ENCODE data around the gene TTC34. TPM values are rescaled to one million over a fixed set of nuclear protein-coding genes. Genes with fewer than 3 reads are reported as not detected.

The TTC34 gene
- total and polyA plus RNA-seq, 2 of the 13 experiments (the other 11 are each of a cell fraction or from before 2014, with no cell fraction given), result 0.07 to 0.11 TPM

- peaks cover 13 to 65% of the 10 kb centered on the region in 2 experiments; a peak in 4 of 5 replicates for H3K27me3 ChIP-seq (ENCODE audit: control insufficient read depth in 1 of 2, insufficient read depth in 2 of 2, low read length in 2 of 2)
- no peaks in the 10 kb centered on the region for H3K9me3 ChIP-seq (ENCODE audit: low read length)
- DNase-seq (ENCODE audit: low spot score) (no peak), FAIRE-seq (no peak), ATAC-seq (no peak; the same call in 2 of the 3 replicates)
- no peak overlapping the region for H3K4me3 ChIP-seq (replicated peaks in 1 of 3; ENCODE audit: insufficient read depth in 1 of 3, low read depth in 2 of 3, low read length in 3 of 3)
- POLR2A ChIA-PET, result no interaction called here
- no peak overlapping the region for H3K27ac ChIP-seq (ENCODE audit: extremely low read length, insufficient read depth, low read length)
- no peaks in the 10 kb centered on the region for H3K36me3 ChIP-seq (replicated peaks in 1 of 2; ENCODE audit: control insufficient read depth in 1 of 2, insufficient read depth in 2 of 2, low read length in 2 of 2)
- no peak overlapping the region for H3K9ac ChIP-seq (ENCODE audit: insufficient read depth, low read depth, low read length)
- no peaks in the 10 kb centered on the region for H3K79me2 ChIP-seq (ENCODE audit: insufficient read depth, low read length)
- no peak overlapping the region for H2AFZ ChIP-seq (ENCODE audit: low read length)
- WGBS (ENCODE audit: low lambda C conversion rate), result 0% methylated on average over 6 of the region's 14 CpGs
- BruUV-seq (replicated peaks), result no TSS peak
- TF ChIP-seq SNRNP70 (IDR thresholded peaks at IDR 0.05; ENCODE audit: low read depth, low read length), result no peak
- CTCF ChIA-PET (ENCODE audit: low intra/inter-chr PET ratio, low total read pairs), result no interaction called here
- no peaks in the 10 kb centered on the region for H3K4me1 ChIP-seq (ENCODE audit: insufficient read depth, low read length)
- in situ Hi-C loops (cut with HindIII; ENCODE audit: extremely low pct_ligation_motif_present, low pct_unique_long_range_greater_than_20kb), result no loop called here
- intact Hi-C loops (cut with micrococcal nuclease; ENCODE audit: unreplicated experiment), result no loop called here
- no peak overlapping the region for H3K4me2 ChIP-seq (ENCODE audit: low read depth, low read length)
- H4K20me1 ChIP-seq (ENCODE audit: insufficient read depth, low read length), result no peaks in the 10 kb centered on the region
Measured at GRCh38 chr1:2604844-2605508, 196.5 kb downstream of the TTC34 start.

DNA sequence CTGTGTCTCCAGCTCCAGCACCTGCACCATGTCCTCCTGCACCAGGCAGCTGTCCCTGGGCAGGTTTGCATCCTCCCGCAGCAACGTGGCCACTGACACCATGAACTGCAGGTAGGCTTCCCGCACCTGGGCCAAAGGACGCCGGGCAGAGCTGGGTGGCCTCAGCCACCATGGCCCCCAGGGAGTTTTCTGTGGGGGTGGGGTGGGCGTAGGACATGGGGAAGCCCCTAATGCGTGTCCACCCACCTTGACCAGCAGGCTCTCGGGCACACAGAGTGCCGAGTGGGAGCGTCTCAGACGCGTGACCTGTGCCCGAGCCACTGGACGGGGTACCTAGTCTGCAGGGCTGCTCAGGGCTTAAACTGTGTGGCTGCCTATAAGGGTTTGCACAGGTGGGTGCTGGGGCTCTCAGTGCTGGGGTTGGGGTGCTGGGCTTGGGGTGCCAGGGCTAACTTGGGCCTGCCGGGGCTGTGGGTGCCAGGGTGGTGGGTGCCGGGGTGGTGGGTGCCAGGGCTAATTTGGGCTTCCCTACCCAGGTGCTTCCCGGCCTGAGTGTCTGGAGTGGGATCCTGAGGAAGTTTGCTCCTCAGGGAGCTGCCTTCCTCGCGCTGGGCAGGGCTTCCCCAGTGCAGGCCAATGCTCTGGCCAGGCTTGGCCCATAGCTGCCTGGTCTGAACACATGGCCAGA, 197.2 kb downstream of the TTC34 start:
- H3K79me2 ChIP-seq (ENCODE audit: insufficient read depth, low read length), result no peaks in the 10 kb centered on the region

More for the DNA sequence above, 197.2 kb downstream of the TTC34 start:
- Histone ChIP-seq H3K4me2 (ENCODE audit: low read depth, low read length) (no peak overlapping the region), H4K20me1 (ENCODE audit: insufficient read depth, low read length) (no peaks in the 10 kb centered on the region), H3K4me1 (ENCODE audit: insufficient read depth, low read length) (no peaks in the 10 kb centered on the region), H3K9ac (ENCODE audit: insufficient read depth, low read depth, low read length) (no peak overlapping the region), H2AFZ (ENCODE audit: low read length) (no peak overlapping the region), H3K36me3 (replicated peaks in 1 of 2; ENCODE audit: control insufficient read depth in 1 of 2, insufficient read depth in 2 of 2, low read length in 2 of 2) (no peaks in the 10 kb centered on the region), H3K27me3 (ENCODE audit: control insufficient read depth in 1 of 2, insufficient read depth in 2 of 2, low read length in 2 of 2) (peaks cover 9 to 58% of the 10 kb centered on the region in 2 experiments; a peak in 4 of 5 replicates), H3K9me3 (ENCODE audit: low read length) (no peaks in the 10 kb centered on the region), H3K4me3 (replicated peaks in 1 of 3; ENCODE audit: insufficient read depth in 1 of 3, low read depth in 2 of 3, low read length in 3 of 3) (no peak overlapping the region), H3K27ac (ENCODE audit: extremely low read length, insufficient read depth, low read length) (no peak overlapping the region)
- CTCF ChIA-PET (ENCODE audit: low intra/inter-chr PET ratio, low total read pairs), result no interaction called here
- ATAC-seq (peak; percentile 26; the same call in 2 of the 3 replicates), FAIRE-seq (no peak), DNase-seq (ENCODE audit: low spot score) (no peak)
- in situ Hi-C loops (cut with HindIII; ENCODE audit: extremely low pct_ligation_motif_present, low pct_unique_long_range_greater_than_20kb) (no loop called here), intact Hi-C loops (cut with micrococcal nuclease; ENCODE audit: unreplicated experiment) (no loop called here)
- POLR2A ChIA-PET, result interaction anchor here (0.6 kb wide), 1 partner anchor 33 kb away, joined by 3 read pairs; no protein-coding TSS in a partner anchor
- 0% methylated on average over 2 of the region's 19 CpGs for WGBS (ENCODE audit: low lambda C conversion rate)
- BruUV-seq (replicated peaks), result no TSS peak
- TF ChIP-seq ZNF839 (CRISPR knock-in tag; IDR thresholded peaks at IDR 0.05; ENCODE audit: borderline replicate concordance) (no peak), TCF12 (IDR thresholded peaks at IDR 0.05) (no peak), TCF12 (CRISPR knock-in tag; IDR thresholded peaks at IDR 0.05) (no peak), ZKSCAN8 (CRISPR knock-in tag; IDR thresholded peaks at IDR 0.05; ENCODE audit: borderline replicate concordance) (no peak)
- TF ChIP-seq, protein P1, sequence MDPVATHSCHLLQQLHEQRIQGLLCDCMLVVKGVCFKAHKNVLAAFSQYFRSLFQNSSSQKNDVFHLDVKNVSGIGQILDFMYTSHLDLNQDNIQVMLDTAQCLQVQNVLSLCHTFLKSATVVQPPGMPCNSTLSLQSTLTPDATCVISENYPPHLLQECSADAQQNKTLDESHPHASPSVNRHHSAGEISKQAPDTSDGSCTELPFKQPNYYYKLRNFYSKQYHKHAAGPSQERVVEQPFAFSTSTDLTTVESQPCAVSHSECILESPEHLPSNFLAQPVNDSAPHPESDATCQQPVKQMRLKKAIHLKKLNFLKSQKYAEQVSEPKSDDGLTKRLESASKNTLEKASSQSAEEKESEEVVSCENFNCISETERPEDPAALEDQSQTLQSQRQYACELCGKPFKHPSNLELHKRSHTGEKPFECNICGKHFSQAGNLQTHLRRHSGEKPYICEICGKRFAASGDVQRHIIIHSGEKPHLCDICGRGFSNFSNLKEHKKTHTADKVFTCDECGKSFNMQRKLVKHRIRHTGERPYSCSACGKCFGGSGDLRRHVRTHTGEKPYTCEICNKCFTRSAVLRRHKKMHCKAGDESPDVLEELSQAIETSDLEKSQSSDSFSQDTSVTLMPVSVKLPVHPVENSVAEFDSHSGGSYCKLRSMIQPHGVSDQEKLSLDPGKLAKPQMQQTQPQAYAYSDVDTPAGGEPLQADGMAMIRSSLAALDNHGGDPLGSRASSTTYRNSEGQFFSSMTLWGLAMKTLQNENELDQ (CRISPR knock-in tag; IDR thresholded peaks at IDR 0.05; ENCODE audit: borderline replicate concordance), result no peak
- TF ChIP-seq, protein P2, sequence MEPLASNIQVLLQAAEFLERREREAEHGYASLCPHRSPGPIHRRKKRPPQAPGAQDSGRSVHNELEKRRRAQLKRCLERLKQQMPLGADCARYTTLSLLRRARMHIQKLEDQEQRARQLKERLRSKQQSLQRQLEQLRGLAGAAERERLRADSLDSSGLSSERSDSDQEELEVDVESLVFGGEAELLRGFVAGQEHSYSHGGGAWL (CRISPR knock-in tag; IDR thresholded peaks at IDR 0.05), result no peak
- TF ChIP-seq, protein P3, sequence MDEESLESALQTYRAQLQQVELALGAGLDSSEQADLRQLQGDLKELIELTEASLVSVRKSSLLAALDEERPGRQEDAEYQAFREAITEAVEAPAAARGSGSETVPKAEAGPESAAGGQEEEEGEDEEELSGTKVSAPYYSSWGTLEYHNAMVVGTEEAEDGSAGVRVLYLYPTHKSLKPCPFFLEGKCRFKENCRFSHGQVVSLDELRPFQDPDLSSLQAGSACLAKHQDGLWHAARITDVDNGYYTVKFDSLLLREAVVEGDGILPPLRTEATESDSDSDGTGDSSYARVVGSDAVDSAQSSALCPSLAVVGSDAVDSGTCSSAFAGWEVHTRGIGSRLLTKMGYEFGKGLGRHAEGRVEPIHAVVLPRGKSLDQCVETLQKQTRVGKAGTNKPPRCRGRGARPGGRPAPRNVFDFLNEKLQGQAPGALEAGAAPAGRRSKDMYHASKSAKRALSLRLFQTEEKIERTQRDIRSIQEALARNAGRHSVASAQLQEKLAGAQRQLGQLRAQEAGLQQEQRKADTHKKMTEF (CRISPR knock-in tag; IDR thresholded peaks at IDR 0.05), result no peak

All from HepG2 (cell line).